Gastrocnemius medialis (tissue), 4 donors: ENCODE measurements around the gene VHLL.

Source experiments
- POLR2A ChIP-seq, 2 donors: fragments of 450-650 bp; IDR thresholded peaks; one replicate each; pipeline ENCODE4 v1.6.1; 2017; ENCODE audit warnings: antibody characterized with exemption in 2 of 2, mild to moderate bottlenecking in 2 of 2, moderate library complexity in 2 of 2
- TF ChIP-seq, protein P1 (sequence below), 5 experiments: fragments of 450-650 bp in 3 of 5; fragments of 200-600 bp in 2 of 5; sonication (generic) in 2 of 5; IDR thresholded peaks in 4 of 5; conservative IDR thresholded peaks in 1 of 5; 1 replicate in 4 of 5; 2 replicates in 1 of 5; pipeline ENCODE4 v1.5.1; 2016 to 2019; ENCODE audit warnings: antibody characterized with exemption in 5 of 5, mild to moderate bottlenecking in 3 of 5, moderate library complexity in 3 of 5

GRCh38 chr1:156262461-156263287, 36.4 kb downstream of the VHLL start:
- TF ChIP-seq POLR2A (IDR thresholded peaks at IDR 0.05): no peak
- TF ChIP-seq, protein P1, sequence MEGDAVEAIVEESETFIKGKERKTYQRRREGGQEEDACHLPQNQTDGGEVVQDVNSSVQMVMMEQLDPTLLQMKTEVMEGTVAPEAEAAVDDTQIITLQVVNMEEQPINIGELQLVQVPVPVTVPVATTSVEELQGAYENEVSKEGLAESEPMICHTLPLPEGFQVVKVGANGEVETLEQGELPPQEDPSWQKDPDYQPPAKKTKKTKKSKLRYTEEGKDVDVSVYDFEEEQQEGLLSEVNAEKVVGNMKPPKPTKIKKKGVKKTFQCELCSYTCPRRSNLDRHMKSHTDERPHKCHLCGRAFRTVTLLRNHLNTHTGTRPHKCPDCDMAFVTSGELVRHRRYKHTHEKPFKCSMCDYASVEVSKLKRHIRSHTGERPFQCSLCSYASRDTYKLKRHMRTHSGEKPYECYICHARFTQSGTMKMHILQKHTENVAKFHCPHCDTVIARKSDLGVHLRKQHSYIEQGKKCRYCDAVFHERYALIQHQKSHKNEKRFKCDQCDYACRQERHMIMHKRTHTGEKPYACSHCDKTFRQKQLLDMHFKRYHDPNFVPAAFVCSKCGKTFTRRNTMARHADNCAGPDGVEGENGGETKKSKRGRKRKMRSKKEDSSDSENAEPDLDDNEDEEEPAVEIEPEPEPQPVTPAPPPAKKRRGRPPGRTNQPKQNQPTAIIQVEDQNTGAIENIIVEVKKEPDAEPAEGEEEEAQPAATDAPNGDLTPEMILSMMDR (IDR thresholded peaks at IDR 0.05 in 4 of 5, conservative IDR thresholded peaks at IDR 0.05 in 1 of 5): no peak
